ENCODE measurements around the gene DGCR2.
A peak's percentile ranks its signal among the peaks of the same experiment; 100 is the strongest.

DGCR2 gene, protein sequence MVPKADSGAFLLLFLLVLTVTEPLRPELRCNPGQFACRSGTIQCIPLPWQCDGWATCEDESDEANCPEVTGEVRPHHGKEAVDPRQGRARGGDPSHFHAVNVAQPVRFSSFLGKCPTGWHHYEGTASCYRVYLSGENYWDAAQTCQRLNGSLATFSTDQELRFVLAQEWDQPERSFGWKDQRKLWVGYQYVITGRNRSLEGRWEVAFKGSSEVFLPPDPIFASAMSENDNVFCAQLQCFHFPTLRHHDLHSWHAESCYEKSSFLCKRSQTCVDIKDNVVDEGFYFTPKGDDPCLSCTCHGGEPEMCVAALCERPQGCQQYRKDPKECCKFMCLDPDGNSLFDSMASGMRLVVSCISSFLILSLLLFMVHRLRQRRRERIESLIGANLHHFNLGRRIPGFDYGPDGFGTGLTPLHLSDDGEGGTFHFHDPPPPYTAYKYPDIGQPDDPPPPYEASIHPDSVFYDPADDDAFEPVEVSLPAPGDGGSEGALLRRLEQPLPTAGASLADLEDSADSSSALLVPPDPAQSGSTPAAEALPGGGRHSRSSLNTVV

DNA sequence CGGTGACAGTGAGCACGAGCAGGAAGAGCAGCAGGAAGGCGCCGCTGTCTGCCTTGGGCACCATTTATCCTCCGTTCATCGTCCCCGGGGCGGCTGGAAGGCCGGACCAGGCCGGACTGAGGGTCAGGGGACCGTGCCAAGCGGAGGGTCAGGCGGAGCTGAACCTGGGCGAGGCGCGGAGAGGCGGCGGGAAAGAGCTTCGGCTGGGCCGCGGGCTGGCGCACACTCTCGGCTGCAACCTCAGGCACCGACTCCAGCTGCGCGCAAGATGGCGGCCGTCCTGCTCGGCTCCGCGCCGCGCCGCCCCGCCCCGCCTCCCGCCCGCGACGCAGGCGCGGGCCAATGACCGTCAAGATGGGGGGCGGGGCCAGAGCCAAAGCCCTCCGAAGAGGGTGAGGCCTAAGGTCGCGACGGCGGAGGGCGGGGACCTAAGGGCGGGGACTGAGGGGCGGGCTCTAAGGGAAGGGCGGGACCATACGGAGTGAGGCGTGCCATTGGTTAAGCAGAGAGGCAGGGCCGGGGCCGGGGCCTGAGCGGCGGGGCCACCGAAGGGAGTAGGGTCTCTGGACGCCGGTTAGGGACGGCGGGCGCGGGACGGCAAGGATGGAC is at the start of gene DGCR2:
TSS of gene DGCR2 (minus strand) at position 270 of the 609 bp plus-strand sequence. CDS start at position 64, 206 bp downstream.
- H3K4me3 ChIP-seq (ENCODE audit: insufficient read length, low read depth): peak within 1 kb of the TSS; percentile 94
- H3K4me1 ChIP-seq (ENCODE audit: insufficient read depth, insufficient read length): peaks cover 8% of the 10 kb centered on the region
- peak within 1 kb of the TSS; percentile 97 for H3K9ac ChIP-seq (ENCODE audit: insufficient read length, low read depth)
- DNase-seq (ENCODE audit: low read depth, low spot score): peak; percentile 93
- H3K27me3 ChIP-seq (ENCODE audit: insufficient read depth, insufficient read length): no peaks in the 10 kb centered on the region
- H3K36me3 ChIP-seq (ENCODE audit: insufficient read depth, insufficient read length, low read length): peaks cover 33% of the 10 kb centered on the region
- no peaks in the 10 kb centered on the region for H3K9me3 ChIP-seq (ENCODE audit: insufficient read depth, low read length)
- TF ChIP-seq ZNF274 (IDR thresholded peaks at IDR 0.05; ENCODE audit: low read depth, low read length) (no peak), YY1 (IDR thresholded peaks at IDR 0.05; ENCODE audit: insufficient read depth, insufficient read length) (peak; percentile 61)

DNA sequence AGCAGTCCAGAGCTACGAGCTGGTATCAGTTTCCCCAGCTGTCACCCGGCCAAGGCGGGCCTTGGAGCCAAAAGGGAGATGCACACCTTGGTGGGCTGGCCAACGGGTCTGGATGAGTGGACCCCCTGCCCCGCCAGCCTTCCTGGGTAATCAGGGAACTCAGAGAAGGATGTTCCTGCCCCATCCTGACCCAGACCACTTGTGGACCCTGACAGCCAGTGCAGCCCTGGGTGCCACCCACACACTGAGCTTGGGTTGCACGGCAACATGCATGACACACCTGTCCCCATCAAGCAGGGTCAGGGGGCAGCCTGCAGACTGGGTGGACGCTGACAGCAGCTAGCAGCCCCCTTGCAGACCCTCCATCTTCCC is 47.7 kb upstream of the DGCR2 start:
- H3K4me1 ChIP-seq (ENCODE audit: insufficient read depth, insufficient read length): peaks cover 27% of the 10 kb centered on the region
- TF ChIP-seq SUZ12 (IDR thresholded peaks at IDR 0.05; ENCODE audit: extremely low read depth, insufficient read depth, insufficient read length) (no peak), YY1 (IDR thresholded peaks at IDR 0.05; ENCODE audit: insufficient read depth, insufficient read length) (no peak), ZNF274 (IDR thresholded peaks at IDR 0.05; ENCODE audit: low read depth, low read length) (no peak)
- H3K9me3 ChIP-seq (ENCODE audit: insufficient read depth, low read length): no peaks in the 10 kb centered on the region
- H3K4me3 ChIP-seq (ENCODE audit: insufficient read length, low read depth): no peak overlapping the region
- peaks cover 46% of the 10 kb centered on the region for H3K27me3 ChIP-seq (ENCODE audit: insufficient read depth, insufficient read length)
- peak overlapping the region; percentile 61 for H3K9ac ChIP-seq (ENCODE audit: insufficient read length, low read depth)
- peaks cover 25% of the 10 kb centered on the region for H3K36me3 ChIP-seq (ENCODE audit: insufficient read depth, insufficient read length, low read length)
- no peak for DNase-seq (ENCODE audit: low read depth, low spot score)

DNA sequence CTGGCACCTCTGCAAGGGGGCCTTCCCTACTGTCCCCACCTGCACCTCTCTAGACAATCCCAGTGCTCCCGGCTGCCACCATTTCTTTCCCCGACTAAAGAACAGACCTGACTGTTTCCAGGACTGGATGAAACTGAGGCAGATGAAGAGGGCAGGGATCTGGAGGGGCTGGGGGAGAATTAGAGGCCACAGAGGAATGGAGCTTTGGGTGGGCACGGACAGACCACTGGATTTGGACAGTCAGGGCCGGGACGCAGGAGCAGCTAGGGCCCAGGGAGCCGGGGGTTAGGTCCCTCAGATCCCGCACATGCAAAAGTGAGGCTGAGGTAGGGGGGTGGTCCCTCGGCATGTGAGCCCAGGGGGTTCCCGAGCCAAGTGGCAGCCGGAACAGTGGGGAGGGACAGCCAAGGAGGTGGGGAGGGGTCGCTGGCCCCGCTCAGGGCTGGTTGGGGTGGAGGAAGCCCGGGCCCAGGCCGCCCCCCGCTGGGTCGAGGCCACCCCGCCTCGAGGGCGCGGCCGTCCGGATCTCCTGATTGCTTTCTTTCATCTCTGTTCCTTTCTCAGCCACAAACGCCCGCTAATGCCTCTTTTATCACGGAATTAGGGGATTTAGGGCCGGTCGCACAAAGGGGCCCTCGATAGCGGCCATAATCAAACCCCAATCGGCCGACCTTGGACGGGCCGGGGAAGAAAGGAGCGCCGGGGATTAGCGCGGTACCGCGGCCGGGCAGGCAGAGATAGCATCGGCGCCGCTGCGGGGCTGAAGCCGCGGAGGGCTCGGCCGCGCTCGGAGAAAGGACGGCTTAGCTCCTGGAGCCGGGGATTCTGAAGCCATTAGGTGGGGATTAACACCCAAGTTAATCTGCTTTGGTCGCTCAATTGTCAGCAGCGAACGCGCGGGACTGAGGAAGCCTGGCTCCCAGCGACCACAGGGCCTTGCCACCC is 47.1 kb upstream of the DGCR2 start:
- H3K4me3 ChIP-seq (ENCODE audit: insufficient read length, low read depth): peak overlapping the region; percentile 6
- H3K4me1 ChIP-seq (ENCODE audit: insufficient read depth, insufficient read length): peaks cover 24% of the 10 kb centered on the region
- H3K9ac ChIP-seq (ENCODE audit: insufficient read length, low read depth): peak overlapping the region; percentile 17
- no peaks in the 10 kb centered on the region for H3K9me3 ChIP-seq (ENCODE audit: insufficient read depth, low read length)
- H3K36me3 ChIP-seq (ENCODE audit: insufficient read depth, insufficient read length, low read length): peaks cover 23% of the 10 kb centered on the region
- DNase-seq (ENCODE audit: low read depth, low spot score): no peak
- TF ChIP-seq YY1 (IDR thresholded peaks at IDR 0.05; ENCODE audit: insufficient read depth, insufficient read length): no peak
- TF ChIP-seq SUZ12 (IDR thresholded peaks at IDR 0.05; ENCODE audit: extremely low read depth, insufficient read depth, insufficient read length): no peak
- no peak for TF ChIP-seq ZNF274 (IDR thresholded peaks at IDR 0.05; ENCODE audit: low read depth, low read length)
- H3K27me3 ChIP-seq (ENCODE audit: insufficient read depth, insufficient read length): peaks cover 46% of the 10 kb centered on the region

DNA sequence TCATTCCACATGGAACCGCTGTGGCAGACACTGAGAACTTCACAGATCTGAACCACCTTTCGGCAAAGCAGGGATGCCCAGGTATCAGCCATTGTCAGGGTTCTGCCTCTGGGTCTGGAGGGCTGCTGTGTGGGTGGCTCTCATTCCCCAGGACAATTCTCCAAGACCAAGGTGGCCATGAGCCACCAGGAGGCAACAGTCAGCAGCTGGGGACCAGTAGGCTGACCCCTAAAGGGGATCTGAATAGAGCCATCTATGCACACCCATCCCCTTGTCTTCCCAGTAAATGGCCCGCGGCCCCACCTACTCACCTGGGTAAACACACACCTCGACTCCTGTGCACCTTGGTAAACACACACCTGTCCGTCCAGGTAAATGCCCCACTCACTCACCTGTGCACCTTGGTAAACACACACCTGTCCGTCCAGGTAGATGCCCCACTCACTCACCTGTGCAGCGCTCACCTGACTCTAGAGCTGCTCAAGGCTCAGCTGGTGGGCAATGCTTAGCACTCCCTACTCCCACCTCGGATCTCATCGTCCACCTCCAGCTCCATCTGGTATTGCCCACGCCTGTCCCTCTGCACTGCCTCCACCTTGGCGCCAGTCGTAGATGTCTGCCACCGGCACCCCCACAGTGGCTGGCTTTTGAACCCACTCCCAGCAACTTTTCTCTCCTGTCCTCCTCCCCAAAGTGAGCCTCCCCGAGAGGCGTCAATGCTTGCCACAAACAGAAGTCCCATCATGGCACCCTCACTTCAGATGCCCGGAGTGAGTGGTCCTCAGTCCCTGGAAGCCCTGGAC is 46.1 kb upstream of the DGCR2 start:
- Histone ChIP-seq H3K4me3 (ENCODE audit: insufficient read length, low read depth) (no peak overlapping the region), H3K27me3 (ENCODE audit: insufficient read depth, insufficient read length) (peaks cover 46% of the 10 kb centered on the region), H3K9me3 (ENCODE audit: insufficient read depth, low read length) (no peaks in the 10 kb centered on the region), H3K36me3 (ENCODE audit: insufficient read depth, insufficient read length, low read length) (peaks cover 13% of the 10 kb centered on the region), H3K9ac (ENCODE audit: insufficient read length, low read depth) (no peak overlapping the region), H3K4me1 (ENCODE audit: insufficient read depth, insufficient read length) (peaks cover 17% of the 10 kb centered on the region)
- no peak for DNase-seq (ENCODE audit: low read depth, low spot score)
- TF ChIP-seq SUZ12 (IDR thresholded peaks at IDR 0.05; ENCODE audit: extremely low read depth, insufficient read depth, insufficient read length) (no peak), YY1 (IDR thresholded peaks at IDR 0.05; ENCODE audit: insufficient read depth, insufficient read length) (no peak), ZNF274 (IDR thresholded peaks at IDR 0.05; ENCODE audit: low read depth, low read length) (no peak)

DNA sequence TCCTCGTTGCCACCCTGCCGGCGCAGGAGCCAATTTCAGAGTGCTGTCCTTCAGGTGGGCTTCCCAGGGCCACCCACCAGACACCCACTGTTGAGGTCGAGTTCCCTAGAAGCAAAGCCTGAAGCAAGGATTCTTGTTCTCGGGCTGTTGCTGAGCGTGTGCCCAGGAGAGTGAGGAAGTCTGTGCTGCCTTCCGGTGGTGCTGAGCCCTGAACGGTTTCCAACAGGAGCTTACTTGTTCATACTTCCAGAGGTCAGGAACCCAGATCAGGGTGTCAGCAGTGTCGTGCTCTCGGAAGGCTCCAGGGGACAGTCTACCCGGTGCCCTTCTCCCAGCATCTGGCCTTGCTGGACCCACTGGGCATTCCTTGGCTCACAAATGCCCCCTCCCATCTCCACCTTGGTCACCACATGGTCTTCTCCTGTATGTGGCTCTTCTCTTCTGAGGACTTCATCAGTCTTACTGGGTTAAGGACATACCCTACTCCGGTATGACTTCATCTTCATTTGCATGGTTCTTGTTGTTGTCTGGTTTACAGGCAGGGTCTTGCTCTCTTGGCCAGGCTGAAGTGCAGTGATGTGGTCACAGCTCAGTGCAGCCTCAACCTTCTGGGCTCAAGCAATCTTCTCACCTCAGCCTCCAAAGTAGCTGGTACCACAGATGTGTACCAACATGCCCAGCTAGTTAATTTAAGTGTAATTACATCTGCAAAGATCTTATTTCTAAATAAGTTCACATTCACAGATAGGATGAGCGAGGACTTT is 45.1 kb upstream of the DGCR2 start:
- H3K9me3 ChIP-seq (ENCODE audit: insufficient read depth, low read length): no peaks in the 10 kb centered on the region
- no peak overlapping the region for H3K4me3 ChIP-seq (ENCODE audit: insufficient read length, low read depth)
- no peak for TF ChIP-seq ZNF274 (IDR thresholded peaks at IDR 0.05; ENCODE audit: low read depth, low read length)
- no peak for TF ChIP-seq SUZ12 (IDR thresholded peaks at IDR 0.05; ENCODE audit: extremely low read depth, insufficient read depth, insufficient read length)
- no peak for TF ChIP-seq YY1 (IDR thresholded peaks at IDR 0.05; ENCODE audit: insufficient read depth, insufficient read length)
- peaks cover 46% of the 10 kb centered on the region for H3K27me3 ChIP-seq (ENCODE audit: insufficient read depth, insufficient read length)
- H3K4me1 ChIP-seq (ENCODE audit: insufficient read depth, insufficient read length): peaks cover 10% of the 10 kb centered on the region
- peaks cover 3% of the 10 kb centered on the region for H3K36me3 ChIP-seq (ENCODE audit: insufficient read depth, insufficient read length, low read length)
- DNase-seq (ENCODE audit: low read depth, low spot score): no peak
- no peak overlapping the region for H3K9ac ChIP-seq (ENCODE audit: insufficient read length, low read depth)

DNA sequence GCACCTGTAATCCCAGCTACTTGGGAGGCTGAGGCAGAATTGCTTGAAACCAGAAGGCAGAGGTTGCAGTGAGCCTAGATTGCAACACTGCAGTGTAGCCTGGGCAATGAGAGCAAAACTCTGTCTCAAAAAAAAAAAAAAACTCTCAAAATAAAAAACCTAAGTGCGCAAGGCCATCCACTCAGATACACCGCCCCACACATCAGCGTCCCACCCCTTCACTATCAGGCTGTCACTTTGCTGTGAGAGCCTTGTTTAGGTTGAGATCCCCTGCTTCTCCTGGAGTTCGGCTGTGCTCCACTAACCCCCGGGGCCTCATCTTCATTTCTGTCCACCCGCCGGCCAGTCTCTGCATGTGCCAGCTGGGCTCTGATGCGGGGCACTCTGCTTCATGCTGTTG is 44.2 kb upstream of the DGCR2 start:
- Histone ChIP-seq H3K4me1 (ENCODE audit: insufficient read depth, insufficient read length) (peaks cover 10% of the 10 kb centered on the region), H3K36me3 (ENCODE audit: insufficient read depth, insufficient read length, low read length) (no peaks in the 10 kb centered on the region), H3K4me3 (ENCODE audit: insufficient read length, low read depth) (no peak overlapping the region), H3K9ac (ENCODE audit: insufficient read length, low read depth) (no peak overlapping the region), H3K9me3 (ENCODE audit: insufficient read depth, low read length) (no peaks in the 10 kb centered on the region), H3K27me3 (ENCODE audit: insufficient read depth, insufficient read length) (peaks cover 46% of the 10 kb centered on the region)
- no peak for TF ChIP-seq ZNF274 (IDR thresholded peaks at IDR 0.05; ENCODE audit: low read depth, low read length)
- TF ChIP-seq SUZ12 (IDR thresholded peaks at IDR 0.05; ENCODE audit: extremely low read depth, insufficient read depth, insufficient read length): no peak
- TF ChIP-seq YY1 (IDR thresholded peaks at IDR 0.05; ENCODE audit: insufficient read depth, insufficient read length): no peak
- DNase-seq (ENCODE audit: low read depth, low spot score): no peak
